HUES64 (cell line): ENCODE measurements around the gene DCUN1D4.

ENCODE experiments used
- H3K27ac ChIP-seq: 2 replicates; pipeline ENCODE4 v1.7.0; 2013; ENCODE audit warnings: low read depth, low read length, inconsistent platforms
- H3K27me3 ChIP-seq: 2 replicates; pipeline ENCODE4 v1.6.1; 2013; ENCODE audit warnings: mild to moderate bottlenecking, low read length; ENCODE audit not compliant: insufficient read depth
- H3K36me3 ChIP-seq: 2 replicates; pipeline ENCODE4 v1.6.1; 2013; ENCODE audit warnings: mild to moderate bottlenecking, low read length; ENCODE audit not compliant: insufficient read depth
- H3K4me1 ChIP-seq: 2 replicates; pipeline ENCODE4 v1.6.1; 2013; ENCODE audit warnings: mild to moderate bottlenecking, low read length, moderate library complexity; ENCODE audit not compliant: insufficient read depth
- H3K4me3 ChIP-seq: 2 replicates; pipeline ENCODE4 v1.5.1; 2013; ENCODE audit warnings: mild to moderate bottlenecking, low read length, moderate library complexity
- H3K9ac ChIP-seq: 2 replicates; pipeline ENCODE4 v1.6.1; 2013; ENCODE audit warnings: mild to moderate bottlenecking, low read depth, low read length
- H3K9me3 ChIP-seq: 2 replicates; pipeline ENCODE4 v1.6.1; 2013; ENCODE audit warnings: low read depth, low read length; ENCODE audit not compliant: insufficient read depth
- WGBS: fragments of 150-250, 120-280 bp; methylation state at CpG from one replicate; pipeline ENCODE4 v1.1.7; 2013; ENCODE audit warnings: missing lambda C conversion rate; 5-methylcytosine and 5-hydroxymethylcytosine counted together

DCUN1D4 gene

GRCh38 chr4:51895816-51896408 lies 53.0 kb downstream of the DCUN1D4 start:
- H3K36me3 ChIP-seq = peaks cover 75% of the 10 kb centered on the region
- 37% methylated on average over 2 of the region's 2 CpGs for WGBS
- no peaks in the 10 kb centered on the region for H3K9me3 ChIP-seq
- no peaks in the 10 kb centered on the region for H3K27me3 ChIP-seq
- H3K4me3 ChIP-seq = no peak overlapping the region
- peaks cover 4% of the 10 kb centered on the region; the same call in 1 of the 2 replicates for H3K4me1 ChIP-seq
- 0 out of 2 replicates have a peak overlapping the region, but pooled peaks have one; percentile 8 for H3K27ac ChIP-seq
- no peak overlapping the region for H3K9ac ChIP-seq

DNA sequence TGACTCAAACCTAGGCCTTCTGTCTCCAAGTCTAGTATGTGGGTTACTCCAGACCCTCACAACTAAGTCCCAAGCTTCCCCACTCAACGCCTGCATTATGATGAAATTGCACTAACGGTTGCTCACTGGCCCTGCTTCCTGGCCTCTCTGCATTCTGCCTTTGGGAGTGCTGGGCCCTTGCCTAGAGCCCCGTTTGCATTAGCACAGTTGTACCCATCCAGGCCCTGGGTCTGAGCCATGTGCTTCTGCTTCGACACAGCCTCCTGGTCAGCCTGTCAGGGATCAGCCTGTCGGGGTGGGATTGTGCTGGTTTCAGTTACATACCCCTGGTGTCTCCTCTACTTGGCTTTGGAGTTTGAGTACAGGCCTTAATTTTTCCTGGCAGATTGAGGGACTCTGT lies 58.4 kb downstream of the DCUN1D4 start:
- no peaks in the 10 kb centered on the region for H3K27me3 ChIP-seq
- peaks cover 93% of the 10 kb centered on the region for H3K36me3 ChIP-seq
- H3K9ac ChIP-seq = no peak overlapping the region
- no peaks in the 10 kb centered on the region for H3K9me3 ChIP-seq
- H3K27ac ChIP-seq = no peak overlapping the region
- H3K4me3 ChIP-seq = no peak overlapping the region
- 92% methylated on average over 5 of the region's 5 CpGs for WGBS
- H3K4me1 ChIP-seq = no peaks in the 10 kb centered on the region

DNA sequence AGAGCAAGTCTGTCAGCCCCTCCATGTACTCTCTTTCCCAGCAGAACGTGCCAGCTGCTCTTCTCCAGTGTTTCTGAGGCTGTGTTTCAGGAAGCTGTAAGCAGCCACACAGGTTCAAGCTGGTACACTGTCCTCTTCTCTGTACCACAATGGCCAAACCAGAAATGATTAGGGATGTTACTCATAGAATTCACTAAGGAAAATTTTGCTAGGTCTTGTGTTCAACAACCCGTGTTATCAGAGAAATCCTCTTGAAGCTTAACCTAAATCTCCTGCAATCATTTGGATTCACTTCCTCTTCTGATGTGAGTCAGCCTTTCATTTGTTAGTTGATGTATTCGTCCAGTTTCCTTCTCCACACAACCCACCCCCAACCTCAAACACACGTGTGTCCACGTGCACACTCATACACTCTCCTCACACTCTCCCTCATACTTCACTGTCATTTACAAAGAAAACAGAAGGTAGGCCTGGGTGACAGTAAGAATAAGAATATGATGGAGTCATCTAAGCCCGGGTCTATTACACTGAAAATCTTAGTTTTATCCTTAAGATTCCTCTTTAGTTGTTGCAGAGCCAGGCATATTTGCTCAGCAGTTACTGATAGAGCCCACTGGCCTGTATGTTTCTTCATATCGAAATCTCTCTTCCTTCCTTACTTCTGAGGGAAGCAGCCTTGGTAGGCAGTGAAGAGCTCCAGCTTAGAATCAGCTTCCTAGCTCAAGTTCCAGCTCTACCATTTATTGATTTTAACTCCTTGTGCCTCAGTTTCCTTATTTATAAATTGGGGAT lies 63.4 kb downstream of the DCUN1D4 start:
- Histone ChIP-seq H3K36me3 (peaks cover 83% of the 10 kb centered on the region), H3K27me3 (no peaks in the 10 kb centered on the region), H3K27ac (no peak overlapping the region), H3K9me3 (no peaks in the 10 kb centered on the region), H3K9ac (no peak overlapping the region), H3K4me1 (no peaks in the 10 kb centered on the region), H3K4me3 (no peak overlapping the region)
- WGBS = 93% methylated on average over 7 of the region's 7 CpGs

- Histone ChIP-seq H3K9ac (no peak overlapping the region), H3K27me3 (no peaks in the 10 kb centered on the region), H3K36me3 (peaks cover 84% of the 10 kb centered on the region), H3K4me3 (no peak overlapping the region), H3K27ac (no peak overlapping the region), H3K9me3 (no peaks in the 10 kb centered on the region), H3K4me1 (no peaks in the 10 kb centered on the region)
- WGBS = 100% methylated on average over 2 of the region's 3 CpGs
These were observed 64.2 kb downstream of the DCUN1D4 start for GRCh38 chr4:51907006-51907669.

GRCh38 chr4:51909236-51909703 lies 66.3 kb downstream of the DCUN1D4 start:
- peaks cover 86% of the 10 kb centered on the region for H3K36me3 ChIP-seq
- no peaks in the 10 kb centered on the region for H3K27me3 ChIP-seq
- WGBS = 95% methylated on average over 7 of the region's 7 CpGs
- H3K9ac ChIP-seq = no peak overlapping the region
- no peaks in the 10 kb centered on the region for H3K9me3 ChIP-seq
- H3K27ac ChIP-seq = no peak overlapping the region
- no peak overlapping the region for H3K4me3 ChIP-seq
- no peaks in the 10 kb centered on the region for H3K4me1 ChIP-seq

- 94% methylated on average over 6 of the region's 6 CpGs for WGBS
- Histone ChIP-seq H3K27me3 (no peaks in the 10 kb centered on the region), H3K9ac (no peak overlapping the region), H3K36me3 (peaks cover 34% of the 10 kb centered on the region), H3K27ac (no peak overlapping the region), H3K9me3 (no peaks in the 10 kb centered on the region), H3K4me3 (no peak overlapping the region), H3K4me1 (no peaks in the 10 kb centered on the region)
These were observed 75.3 kb downstream of the DCUN1D4 start for GRCh38 chr4:51918251-51918650.

DNA sequence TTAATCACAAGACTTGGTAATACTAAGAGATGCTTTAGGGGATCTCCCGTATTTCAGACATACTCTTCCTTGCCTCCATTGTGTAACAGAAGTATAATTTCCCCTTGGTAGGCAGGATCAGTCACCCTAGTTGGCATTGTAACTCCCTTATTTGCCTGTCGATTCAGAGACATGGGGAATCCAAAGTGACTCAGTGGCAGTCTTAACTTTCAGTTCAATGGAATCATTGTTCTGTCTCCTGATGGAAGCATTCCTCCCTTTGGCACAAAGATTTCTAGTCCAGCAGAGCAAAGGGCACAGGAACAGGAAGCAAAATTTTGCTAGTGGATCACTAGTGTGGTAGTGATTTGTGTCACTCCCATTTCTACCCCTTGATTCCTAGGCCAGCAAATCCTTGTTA lies 80.4 kb downstream of the DCUN1D4 start:
- Histone ChIP-seq H3K36me3 (no peaks in the 10 kb centered on the region), H3K27me3 (no peaks in the 10 kb centered on the region), H3K9me3 (no peaks in the 10 kb centered on the region), H3K4me3 (no peak overlapping the region), H3K4me1 (no peaks in the 10 kb centered on the region), H3K9ac (no peak overlapping the region), H3K27ac (no peak overlapping the region)
- 84% methylated on average over 2 of the region's 2 CpGs for WGBS

DNA sequence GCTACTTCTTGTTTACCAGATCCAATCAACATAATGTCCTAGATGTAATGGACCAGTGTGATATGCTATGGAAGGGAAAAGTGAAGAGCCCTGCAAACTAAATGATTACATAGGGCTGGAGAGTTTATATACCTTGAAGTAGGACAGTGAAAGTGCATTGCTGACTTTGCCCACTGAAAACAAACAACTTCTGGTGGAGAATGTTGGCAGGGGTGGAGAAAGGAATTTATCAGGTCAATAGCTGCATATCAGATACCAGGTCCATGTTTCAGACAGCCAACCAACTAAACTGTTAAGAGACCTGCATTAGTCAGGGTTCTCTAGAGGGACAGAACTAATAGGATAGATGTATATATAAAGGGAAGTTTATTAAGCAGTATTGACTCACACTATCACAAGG lies 82.4 kb downstream of the DCUN1D4 start:
- Histone ChIP-seq H3K4me1 (no peaks in the 10 kb centered on the region), H3K4me3 (no peak overlapping the region), H3K9me3 (no peaks in the 10 kb centered on the region), H3K27me3 (no peaks in the 10 kb centered on the region), H3K9ac (no peak overlapping the region), H3K27ac (no peak overlapping the region), H3K36me3 (no peaks in the 10 kb centered on the region)

DNA sequence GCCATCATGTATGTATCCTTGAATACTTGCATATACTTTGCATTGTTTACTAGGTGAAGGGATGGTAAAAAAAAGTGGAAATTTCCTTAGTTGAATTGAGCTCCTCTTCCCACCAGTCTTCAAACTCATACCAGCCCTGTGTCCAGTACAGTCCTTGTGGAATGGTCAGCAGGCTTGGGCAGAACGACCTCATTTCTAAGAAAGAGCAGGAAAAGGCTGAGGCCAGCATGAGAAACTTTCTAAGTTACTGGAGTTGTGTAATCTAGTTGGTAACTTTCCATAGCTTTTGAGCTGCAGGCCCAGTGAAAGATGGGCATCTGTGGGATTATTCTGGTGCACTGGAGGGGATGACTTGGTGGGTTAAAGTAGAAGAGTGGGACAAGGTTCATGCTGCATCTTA lies 87.6 kb downstream of the DCUN1D4 start:
- no peaks in the 10 kb centered on the region for H3K27me3 ChIP-seq
- 88% methylated on average over 1 of the region's 1 CpG for WGBS
- no peaks in the 10 kb centered on the region for H3K36me3 ChIP-seq
- no peaks in the 10 kb centered on the region for H3K4me1 ChIP-seq
- H3K9me3 ChIP-seq = no peaks in the 10 kb centered on the region
- H3K4me3 ChIP-seq = no peak overlapping the region
- H3K9ac ChIP-seq = no peak overlapping the region
- no peak overlapping the region for H3K27ac ChIP-seq

GRCh38 chr4:51931461-51931860 lies 88.5 kb downstream of the DCUN1D4 start:
- Histone ChIP-seq H3K27ac (no peak overlapping the region), H3K4me1 (no peaks in the 10 kb centered on the region), H3K4me3 (no peak overlapping the region), H3K9ac (no peak overlapping the region), H3K36me3 (no peaks in the 10 kb centered on the region), H3K27me3 (no peaks in the 10 kb centered on the region), H3K9me3 (no peaks in the 10 kb centered on the region)

GRCh38 chr4:51932261-51932660 lies 89.3 kb downstream of the DCUN1D4 start:
- no peak overlapping the region for H3K9ac ChIP-seq
- WGBS = 79% methylated on average over 2 of the region's 2 CpGs
- H3K4me3 ChIP-seq = no peak overlapping the region
- H3K27me3 ChIP-seq = no peaks in the 10 kb centered on the region
- H3K36me3 ChIP-seq = no peaks in the 10 kb centered on the region
- no peaks in the 10 kb centered on the region for H3K9me3 ChIP-seq
- no peaks in the 10 kb centered on the region for H3K4me1 ChIP-seq
- no peak overlapping the region for H3K27ac ChIP-seq
